OCI-LY3 (cell line): ENCODE results near the gene TSPAN15.

ENCODE experiments used
- H2AFZ ChIP-seq: fragments of 200-600, 300-600 bp; shearing (Covaris generic); 2 replicates; pipeline ENCODE4 v1.6.0; 2014; ENCODE audit warnings: antibody characterized with exemption, low read depth, low read length
- H3K27ac ChIP-seq: fragments of 200-600, 300-600 bp; sonication (generic); 2 replicates; pipeline ENCODE4 v1.5.1; 2014; ENCODE audit warnings: mild to moderate bottlenecking, low read length, moderate library complexity, mixed read lengths
- H3K27me3 ChIP-seq: fragments of 200-600, 300-600 bp; sonication (generic); 2 replicates; pipeline ENCODE4 v1.6.1; 2014; ENCODE audit warnings: low read depth, low read length, mixed read lengths
- H3K36me3 ChIP-seq: fragments of 200-600, 300-600 bp; sonication (generic); replicated peaks from 2 replicates; pipeline ENCODE3; 2014; ENCODE audit warnings: low read depth, low read length, mixed read lengths
- H3K4me1 ChIP-seq: fragments of 300-600, 200-600 bp; sonication (generic); 2 replicates; pipeline ENCODE4 v1.6.1; 2014; ENCODE audit warnings: low read length, mixed read lengths
- H3K4me2 ChIP-seq: fragments of 200-600, 300-600 bp; sonication (generic); 2 replicates; pipeline ENCODE4 v1.6.1; 2014; ENCODE audit warnings: low read length, mixed read lengths
- H3K4me3 ChIP-seq: fragments of 300-600, 200-600 bp; sonication (generic); 2 replicates; pipeline ENCODE4 v1.5.1; 2014; ENCODE audit warnings: antibody characterized with exemption, mild to moderate bottlenecking, low read length, moderate library complexity
- H3K79me2 ChIP-seq: fragments of 300-600, 200-600 bp; shearing (Covaris generic); 2 replicates; pipeline ENCODE4 v1.6.1; 2014; ENCODE audit warnings: mild to moderate bottlenecking, low read length, mixed read lengths
- H3K9ac ChIP-seq: fragments of 300-600, 200-600 bp; shearing (Covaris generic); 2 replicates; pipeline ENCODE4 v1.6.0; 2014; ENCODE audit warnings: mild to moderate bottlenecking, low read length, moderate library complexity
- H3K9me3 ChIP-seq: fragments of 200-600, 300-600 bp; shearing (Covaris generic); 2 replicates; pipeline ENCODE4 v1.6.1; 2014; ENCODE audit warnings: low read length, mixed read lengths; ENCODE audit not compliant: insufficient read depth
- H4K20me1 ChIP-seq: fragments of 200-600, 300-600 bp; sonication (generic); 2 replicates; pipeline ENCODE4 v1.6.1; 2016; ENCODE audit warnings: low read length, mixed read lengths; ENCODE audit not compliant: insufficient read depth
- CTCF ChIP-seq: fragments of 200-600, 300-600 bp; sonication (generic); IDR thresholded peaks from 2 replicates; pipeline ENCODE4 v1.5.1; 2014; ENCODE audit warnings: antibody characterized with exemption, low read length, low read depth
- EZH2phosphoT487 ChIP-seq: fragments of 200-600 bp; shearing (Covaris generic); IDR thresholded peaks from 2 replicates; pipeline ENCODE4 v1.6.1; 2018; ENCODE audit warnings: antibody characterized with exemption, mixed run types, low read depth

Gene TSPAN15

GRCh38 chr10:69503896-69504265 is 52.6 kb downstream of the TSPAN15 start:
- Histone ChIP-seq H4K20me1 (no peaks in the 10 kb centered on the region), H3K9me3 (no peaks in the 10 kb centered on the region), H3K9ac (no peak overlapping the region), H2AFZ (no peak overlapping the region), H3K4me2 (no peak overlapping the region), H3K4me1 (peaks cover 6% of the 10 kb centered on the region), H3K27me3 (no peaks in the 10 kb centered on the region), H3K79me2 (no peaks in the 10 kb centered on the region), H3K27ac (no peak overlapping the region), H3K36me3 (no peaks in the 10 kb centered on the region), H3K4me3 (no peak overlapping the region)
- TF ChIP-seq CTCF (no peak), EZH2phosphoT487 (no peak)

GRCh38 chr10:69504576-69505250 is 53.4 kb downstream of the TSPAN15 start:
- Histone ChIP-seq H3K9me3 (no peaks in the 10 kb centered on the region), H3K79me2 (no peaks in the 10 kb centered on the region), H3K4me1 (peaks cover 6% of the 10 kb centered on the region), H3K9ac (no peak overlapping the region), H3K4me3 (no peak overlapping the region), H3K27me3 (no peaks in the 10 kb centered on the region), H3K4me2 (no peak overlapping the region), H3K27ac (no peak overlapping the region), H2AFZ (no peak overlapping the region), H4K20me1 (no peaks in the 10 kb centered on the region), H3K36me3 (no peaks in the 10 kb centered on the region)
- TF ChIP-seq CTCF (no peak), EZH2phosphoT487 (no peak)

DNA sequence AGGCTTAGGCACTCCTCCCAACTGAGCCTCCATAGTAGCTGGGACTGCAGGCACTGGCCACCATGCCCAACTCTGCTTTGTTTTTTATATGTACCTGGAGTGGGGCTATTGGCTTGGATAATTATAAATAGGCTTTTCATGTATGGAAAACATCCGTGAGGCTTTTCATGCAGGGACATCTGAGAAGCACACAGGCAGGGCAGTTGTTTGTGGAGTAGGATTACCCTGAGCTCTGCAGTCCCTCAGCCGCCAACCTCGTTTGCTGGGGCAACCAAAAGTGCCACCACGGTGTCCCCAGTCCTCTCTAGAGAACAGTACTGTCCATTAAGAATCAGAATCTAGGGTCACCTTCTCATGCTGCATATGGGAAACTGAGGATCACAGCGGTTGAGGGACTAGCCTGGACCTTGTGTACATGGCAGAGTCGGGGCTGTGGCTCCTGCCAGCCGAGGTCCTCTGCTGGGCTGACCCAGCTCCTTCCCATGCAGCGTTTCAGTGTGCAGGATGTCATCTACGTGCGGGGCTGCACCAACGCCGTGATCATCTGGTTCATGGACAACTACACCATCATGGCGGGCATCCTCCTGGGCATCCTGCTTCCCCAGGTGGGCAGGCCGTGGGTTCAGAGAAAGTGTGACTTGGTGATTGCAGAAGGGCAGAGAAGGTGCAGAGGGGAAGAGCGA is 54.5 kb downstream of the TSPAN15 start:
- Histone ChIP-seq H3K79me2 (no peaks in the 10 kb centered on the region), H3K27ac (no peak overlapping the region), H3K4me2 (no peak overlapping the region), H3K36me3 (no peaks in the 10 kb centered on the region), H4K20me1 (no peaks in the 10 kb centered on the region), H3K9me3 (no peaks in the 10 kb centered on the region), H3K27me3 (no peaks in the 10 kb centered on the region), H2AFZ (no peak overlapping the region), H3K9ac (no peak overlapping the region), H3K4me1 (peaks cover 6% of the 10 kb centered on the region), H3K4me3 (no peak overlapping the region)
- TF ChIP-seq EZH2phosphoT487 (no peak), CTCF (no peak)

- Histone ChIP-seq H4K20me1 (no peaks in the 10 kb centered on the region), H3K79me2 (no peaks in the 10 kb centered on the region), H3K36me3 (no peaks in the 10 kb centered on the region), H3K27ac (no peak overlapping the region), H3K4me2 (no peak overlapping the region), H3K4me1 (peaks cover 6% of the 10 kb centered on the region), H2AFZ (no peak overlapping the region), H3K9ac (no peak overlapping the region), H3K27me3 (no peaks in the 10 kb centered on the region), H3K4me3 (no peak overlapping the region), H3K9me3 (no peaks in the 10 kb centered on the region)
- TF ChIP-seq CTCF: no peak
- no peak for TF ChIP-seq EZH2phosphoT487
Observed at GRCh38 chr10:69506487-69506833, 55.2 kb downstream of the TSPAN15 start.
